Measurements from ENCODE around the gene LONRF2.
A peak's percentile ranks its signal among the peaks of the same experiment; 100 is the strongest.

LONRF2 gene

DNA sequence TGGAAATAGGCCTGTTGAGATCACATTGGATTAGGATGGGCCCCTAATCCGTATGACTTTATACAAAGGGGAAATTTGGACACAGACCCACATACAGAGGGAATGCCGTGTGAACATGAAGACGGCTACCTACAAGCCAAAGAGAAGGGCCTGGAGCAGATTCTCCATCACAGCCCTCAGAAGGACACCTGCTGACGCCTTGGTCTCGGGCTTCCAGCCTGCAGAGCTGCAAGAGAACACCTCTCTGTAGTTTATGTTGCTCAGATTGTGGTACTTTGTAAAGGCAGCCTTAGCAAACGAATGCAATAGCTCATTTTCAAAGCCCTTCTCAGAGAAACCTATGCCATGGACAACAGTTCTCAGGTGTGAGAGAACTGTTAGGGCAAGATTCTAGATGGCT lies 86.1 kb downstream of the LONRF2 start:
- Histone ChIP-seq H3K36me3 (replicated peaks) (no peaks in the 10 kb centered on the region), H3K27me3 (replicated peaks) (no peaks in the 10 kb centered on the region), H3K27ac (no peak overlapping the region), H3K4me3 (ENCODE audit: low read depth, low read length) (no peak overlapping the region)
- no peak for DNase-seq
- in situ Hi-C loops (cut with HindIII; ENCODE audit: low pct_ligation_motif_present, low sequenced_read_pairs), result no loop called here
- TF ChIP-seq CTCF (IDR thresholded peaks at IDR 0.05; ENCODE audit: low read depth, low read length, missing control alignments), result no peak

- DNase-seq, result no peak
- Histone ChIP-seq H3K36me3 (replicated peaks) (no peaks in the 10 kb centered on the region), H3K4me3 (ENCODE audit: low read depth, low read length) (no peak overlapping the region), H3K27ac (no peak overlapping the region), H3K27me3 (replicated peaks) (no peaks in the 10 kb centered on the region)
- TF ChIP-seq CTCF (IDR thresholded peaks at IDR 0.05; ENCODE audit: low read depth, low read length, missing control alignments), result no peak
- in situ Hi-C loops (cut with HindIII; ENCODE audit: low pct_ligation_motif_present, low sequenced_read_pairs), result no loop called here
These were observed 86.7 kb downstream of the LONRF2 start for GRCh38 chr2:100235581-100235980.

- no peak overlapping the region for H3K4me3 ChIP-seq (ENCODE audit: low read depth, low read length)
- DNase-seq, result no peak
- in situ Hi-C loops (cut with HindIII; ENCODE audit: low pct_ligation_motif_present, low sequenced_read_pairs), result no loop called here
- no peak for TF ChIP-seq CTCF (IDR thresholded peaks at IDR 0.05; ENCODE audit: low read depth, low read length, missing control alignments)
- H3K36me3 ChIP-seq (replicated peaks), result no peaks in the 10 kb centered on the region
- H3K27me3 ChIP-seq (replicated peaks), result no peaks in the 10 kb centered on the region
- no peak overlapping the region for H3K27ac ChIP-seq
These were observed 87.2 kb downstream of the LONRF2 start for GRCh38 chr2:100235098-100235497.

DNA sequence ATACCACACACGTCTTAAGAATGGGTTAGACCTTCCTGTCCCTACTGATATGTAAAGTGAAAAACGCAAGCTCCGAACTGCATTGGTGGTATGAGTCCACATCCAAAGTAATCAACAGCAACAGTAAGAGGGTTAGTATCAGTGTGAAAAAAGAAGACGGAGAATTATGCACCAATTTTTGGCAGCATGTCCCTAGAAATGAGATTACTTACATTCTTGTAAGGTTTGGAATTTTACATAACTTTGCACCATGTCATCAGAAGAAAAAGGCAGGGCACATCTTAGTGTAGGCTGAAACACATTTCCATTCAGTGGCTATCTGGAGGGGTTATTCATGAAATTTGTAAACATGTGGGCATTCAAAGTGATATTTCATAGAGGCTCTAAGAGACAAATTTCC lies 88.2 kb downstream of the LONRF2 start:
- Histone ChIP-seq H3K4me3 (ENCODE audit: low read depth, low read length) (no peak overlapping the region), H3K27me3 (replicated peaks) (no peaks in the 10 kb centered on the region), H3K27ac (no peak overlapping the region), H3K36me3 (replicated peaks) (no peaks in the 10 kb centered on the region)
- in situ Hi-C loops (cut with HindIII; ENCODE audit: low pct_ligation_motif_present, low sequenced_read_pairs), result no loop called here
- no peak for TF ChIP-seq CTCF (IDR thresholded peaks at IDR 0.05; ENCODE audit: low read depth, low read length, missing control alignments)
- DNase-seq, result no peak

- no peak overlapping the region for H3K4me3 ChIP-seq (ENCODE audit: low read depth, low read length)
- no peak for TF ChIP-seq CTCF (IDR thresholded peaks at IDR 0.05; ENCODE audit: low read depth, low read length, missing control alignments)
- in situ Hi-C loops (cut with HindIII; ENCODE audit: low pct_ligation_motif_present, low sequenced_read_pairs), result no loop called here
- no peak overlapping the region for H3K27ac ChIP-seq
- no peak for DNase-seq
- no peaks in the 10 kb centered on the region for H3K27me3 ChIP-seq (replicated peaks)
- H3K36me3 ChIP-seq (replicated peaks), result no peaks in the 10 kb centered on the region
These were observed 89.2 kb downstream of the LONRF2 start for GRCh38 chr2:100233061-100233460.

- no peak for DNase-seq
- H3K27ac ChIP-seq, result no peak overlapping the region
- H3K4me3 ChIP-seq (ENCODE audit: low read depth, low read length), result no peak overlapping the region
- H3K36me3 ChIP-seq (replicated peaks), result no peaks in the 10 kb centered on the region
- no peaks in the 10 kb centered on the region for H3K27me3 ChIP-seq (replicated peaks)
- TF ChIP-seq CTCF (IDR thresholded peaks at IDR 0.05; ENCODE audit: low read depth, low read length, missing control alignments), result peak; percentile 4
- in situ Hi-C loops (cut with HindIII; ENCODE audit: low pct_ligation_motif_present, low sequenced_read_pairs), result no loop called here
These were observed 91.5 kb downstream of the LONRF2 start for GRCh38 chr2:100230754-100231153.
